ENCODE results near the gene RNF187. TPM values are rescaled to one million over a fixed set of nuclear protein-coding genes. Genes with fewer than 3 reads are reported as not detected.
A peak's percentile ranks its signal among the peaks of the same experiment; 100 is the strongest.

RNF187 gene
- total and polyA plus RNA-seq, 10 of the 15 experiments (the other 5 are each of a cell fraction or from before 2014, with no cell fraction given): 2.6 to 116 (median 29.5) TPM

DNA sequence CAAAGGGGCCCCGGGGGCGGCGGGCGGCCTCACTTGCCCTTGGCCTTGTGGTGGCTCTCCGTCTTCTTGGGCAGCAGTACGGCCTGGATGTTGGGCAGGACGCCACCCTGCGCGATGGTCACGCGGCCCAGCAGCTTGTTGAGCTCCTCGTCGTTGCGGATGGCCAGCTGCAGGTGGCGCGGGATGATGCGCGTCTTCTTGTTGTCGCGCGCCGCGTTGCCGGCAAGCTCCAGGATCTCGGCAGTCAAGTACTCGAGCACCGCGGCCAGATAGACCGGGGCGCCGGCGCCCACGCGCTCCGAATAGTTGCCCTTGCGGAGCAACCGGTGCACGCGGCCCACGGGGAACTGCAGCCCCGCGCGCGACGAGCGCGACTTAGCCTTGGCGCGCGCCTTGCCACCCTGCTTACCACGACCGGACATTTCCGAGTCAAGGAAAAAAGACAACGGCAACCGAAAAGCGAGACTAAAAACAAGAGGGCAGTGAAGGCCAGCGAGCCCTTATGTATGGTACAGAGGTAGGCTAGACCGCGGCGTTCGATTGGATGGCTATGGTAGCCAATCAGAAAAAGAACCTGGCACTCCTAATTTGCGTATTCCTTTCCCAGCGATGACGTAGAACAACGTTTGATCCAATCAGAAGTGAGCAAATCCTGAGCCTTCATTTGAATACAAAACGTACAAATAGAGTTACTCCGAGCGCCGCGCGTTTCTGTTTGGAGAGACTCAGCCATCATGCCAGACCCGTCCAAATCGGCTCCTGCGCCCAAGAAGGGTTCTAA, 29.6 kb upstream of the RNF187 start (continued):
- TF ChIP-seq, protein P1, sequence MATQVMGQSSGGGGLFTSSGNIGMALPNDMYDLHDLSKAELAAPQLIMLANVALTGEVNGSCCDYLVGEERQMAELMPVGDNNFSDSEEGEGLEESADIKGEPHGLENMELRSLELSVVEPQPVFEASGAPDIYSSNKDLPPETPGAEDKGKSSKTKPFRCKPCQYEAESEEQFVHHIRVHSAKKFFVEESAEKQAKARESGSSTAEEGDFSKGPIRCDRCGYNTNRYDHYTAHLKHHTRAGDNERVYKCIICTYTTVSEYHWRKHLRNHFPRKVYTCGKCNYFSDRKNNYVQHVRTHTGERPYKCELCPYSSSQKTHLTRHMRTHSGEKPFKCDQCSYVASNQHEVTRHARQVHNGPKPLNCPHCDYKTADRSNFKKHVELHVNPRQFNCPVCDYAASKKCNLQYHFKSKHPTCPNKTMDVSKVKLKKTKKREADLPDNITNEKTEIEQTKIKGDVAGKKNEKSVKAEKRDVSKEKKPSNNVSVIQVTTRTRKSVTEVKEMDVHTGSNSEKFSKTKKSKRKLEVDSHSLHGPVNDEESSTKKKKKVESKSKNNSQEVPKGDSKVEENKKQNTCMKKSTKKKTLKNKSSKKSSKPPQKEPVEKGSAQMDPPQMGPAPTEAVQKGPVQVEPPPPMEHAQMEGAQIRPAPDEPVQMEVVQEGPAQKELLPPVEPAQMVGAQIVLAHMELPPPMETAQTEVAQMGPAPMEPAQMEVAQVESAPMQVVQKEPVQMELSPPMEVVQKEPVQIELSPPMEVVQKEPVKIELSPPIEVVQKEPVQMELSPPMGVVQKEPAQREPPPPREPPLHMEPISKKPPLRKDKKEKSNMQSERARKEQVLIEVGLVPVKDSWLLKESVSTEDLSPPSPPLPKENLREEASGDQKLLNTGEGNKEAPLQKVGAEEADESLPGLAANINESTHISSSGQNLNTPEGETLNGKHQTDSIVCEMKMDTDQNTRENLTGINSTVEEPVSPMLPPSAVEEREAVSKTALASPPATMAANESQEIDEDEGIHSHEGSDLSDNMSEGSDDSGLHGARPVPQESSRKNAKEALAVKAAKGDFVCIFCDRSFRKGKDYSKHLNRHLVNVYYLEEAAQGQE (IDR thresholded peaks at IDR 0.05; ENCODE audit: low read depth, low read length): no peak
- peak in 1 of 2 experiments; percentile 33; a peak in 1 of 4 replicates for TF ChIP-seq ETV6 (conservative IDR thresholded peaks at IDR 0.05 in 1 of 2, IDR thresholded peaks at IDR 0.05 in 1 of 2; ENCODE audit: borderline replicate concordance in 1 of 2, low read depth in 1 of 2)
- TF ChIP-seq IKZF1 (conservative IDR thresholded peaks at IDR 0.05): peak; percentile 40
- peak; percentile 30; the same call in 1 of the 2 replicates for TF ChIP-seq POLR2AphosphoS2 (IDR thresholded peaks at IDR 0.05; ENCODE audit: low read depth, low read length)
- TF ChIP-seq ZBED1 (IDR thresholded peaks at IDR 0.05; ENCODE audit: borderline replicate concordance): peak; percentile 67
- TF ChIP-seq SRF (IDR thresholded peaks at IDR 0.05; ENCODE audit: low read depth in 2 of 2, low read length in 2 of 2): no peak
- TF ChIP-seq ZNF24 (IDR thresholded peaks at IDR 0.05): no peak
- TF ChIP-seq, protein P2, sequence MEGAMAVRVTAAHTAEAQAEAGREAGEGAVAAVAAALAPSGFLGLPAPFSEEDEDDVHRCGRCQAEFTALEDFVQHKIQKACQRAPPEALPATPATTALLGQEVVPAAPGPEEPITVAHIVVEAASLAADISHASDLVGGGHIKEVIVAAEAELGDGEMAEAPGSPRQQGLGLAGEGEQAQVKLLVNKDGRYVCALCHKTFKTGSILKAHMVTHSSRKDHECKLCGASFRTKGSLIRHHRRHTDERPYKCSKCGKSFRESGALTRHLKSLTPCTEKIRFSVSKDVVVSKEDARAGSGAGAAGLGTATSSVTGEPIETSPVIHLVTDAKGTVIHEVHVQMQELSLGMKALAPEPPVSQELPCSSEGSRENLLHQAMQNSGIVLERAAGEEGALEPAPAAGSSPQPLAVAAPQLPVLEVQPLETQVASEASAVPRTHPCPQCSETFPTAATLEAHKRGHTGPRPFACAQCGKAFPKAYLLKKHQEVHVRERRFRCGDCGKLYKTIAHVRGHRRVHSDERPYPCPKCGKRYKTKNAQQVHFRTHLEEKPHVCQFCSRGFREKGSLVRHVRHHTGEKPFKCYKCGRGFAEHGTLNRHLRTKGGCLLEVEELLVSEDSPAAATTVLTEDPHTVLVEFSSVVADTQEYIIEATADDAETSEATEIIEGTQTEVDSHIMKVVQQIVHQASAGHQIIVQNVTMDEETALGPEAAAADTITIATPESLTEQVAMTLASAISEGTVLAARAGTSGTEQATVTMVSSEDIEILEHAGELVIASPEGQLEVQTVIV (IDR thresholded peaks at IDR 0.05; ENCODE audit: borderline replicate concordance, partially characterized antibody): no peak
- TF ChIP-seq POU2F2 (IDR thresholded peaks at IDR 0.05; ENCODE audit: borderline replicate concordance, low read depth, low read length): peak; percentile 98
- TF ChIP-seq POLR2AphosphoS5 (IDR thresholded peaks at IDR 0.05; ENCODE audit: low read length): peak; percentile 87
- 0 out of 2 replicates have a peak, but pooled peaks have one; percentile 17 for TF ChIP-seq DPF2 (IDR thresholded peaks at IDR 0.05)
- peak in 1 of 2 experiments; percentile 7; a peak in 1 of 3 replicates for TF ChIP-seq EGR1 (IDR thresholded peaks at IDR 0.05; ENCODE audit: borderline replicate concordance in 1 of 2, low read depth in 2 of 2, low read length in 2 of 2)
